ENCODE data around the gene PROSER3.

Gene PROSER3

DNA sequence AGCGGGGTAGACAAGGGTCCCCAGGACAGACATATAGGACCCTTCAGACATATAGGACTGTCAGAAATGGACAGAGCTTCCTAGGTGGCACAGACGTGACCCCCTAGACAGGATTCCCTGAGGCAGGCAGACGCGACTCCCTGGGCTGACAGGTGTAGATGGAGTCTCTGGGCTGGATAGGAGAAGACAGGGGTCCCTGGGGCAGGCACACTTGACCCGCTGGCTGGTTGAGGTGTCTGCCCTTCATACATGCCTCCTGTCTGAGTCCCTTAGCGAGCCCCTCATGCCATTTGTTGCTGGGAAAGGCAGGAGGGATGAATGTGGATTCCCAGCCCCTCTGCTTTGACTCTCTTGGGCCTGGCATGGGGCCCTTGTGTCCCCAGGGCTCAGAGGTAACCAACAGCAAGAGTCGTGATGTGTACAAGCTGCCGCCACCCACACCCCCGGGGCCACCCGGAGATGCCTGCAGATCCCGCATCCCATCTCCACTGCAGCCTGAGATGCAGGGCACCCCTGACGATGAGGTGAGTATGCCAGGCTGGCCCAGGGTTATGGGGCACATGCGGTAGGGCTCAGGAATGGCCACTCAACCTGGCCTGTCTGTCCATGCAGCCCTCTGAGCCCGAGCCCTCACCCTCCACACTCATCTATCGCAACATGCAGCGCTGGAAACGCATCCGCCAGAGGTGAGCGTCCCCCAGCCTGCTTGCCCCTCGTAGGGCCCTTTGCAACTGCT, 4.2 kb upstream of the PROSER3 start:
- no peak overlapping the region for H3K4me3 ChIP-seq (ENCODE audit: low read depth, low read length)
- TF ChIP-seq, protein P1, sequence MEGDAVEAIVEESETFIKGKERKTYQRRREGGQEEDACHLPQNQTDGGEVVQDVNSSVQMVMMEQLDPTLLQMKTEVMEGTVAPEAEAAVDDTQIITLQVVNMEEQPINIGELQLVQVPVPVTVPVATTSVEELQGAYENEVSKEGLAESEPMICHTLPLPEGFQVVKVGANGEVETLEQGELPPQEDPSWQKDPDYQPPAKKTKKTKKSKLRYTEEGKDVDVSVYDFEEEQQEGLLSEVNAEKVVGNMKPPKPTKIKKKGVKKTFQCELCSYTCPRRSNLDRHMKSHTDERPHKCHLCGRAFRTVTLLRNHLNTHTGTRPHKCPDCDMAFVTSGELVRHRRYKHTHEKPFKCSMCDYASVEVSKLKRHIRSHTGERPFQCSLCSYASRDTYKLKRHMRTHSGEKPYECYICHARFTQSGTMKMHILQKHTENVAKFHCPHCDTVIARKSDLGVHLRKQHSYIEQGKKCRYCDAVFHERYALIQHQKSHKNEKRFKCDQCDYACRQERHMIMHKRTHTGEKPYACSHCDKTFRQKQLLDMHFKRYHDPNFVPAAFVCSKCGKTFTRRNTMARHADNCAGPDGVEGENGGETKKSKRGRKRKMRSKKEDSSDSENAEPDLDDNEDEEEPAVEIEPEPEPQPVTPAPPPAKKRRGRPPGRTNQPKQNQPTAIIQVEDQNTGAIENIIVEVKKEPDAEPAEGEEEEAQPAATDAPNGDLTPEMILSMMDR (IDR thresholded peaks at IDR 0.05; ENCODE audit: low read depth, low read length), result no peak

DNA sequence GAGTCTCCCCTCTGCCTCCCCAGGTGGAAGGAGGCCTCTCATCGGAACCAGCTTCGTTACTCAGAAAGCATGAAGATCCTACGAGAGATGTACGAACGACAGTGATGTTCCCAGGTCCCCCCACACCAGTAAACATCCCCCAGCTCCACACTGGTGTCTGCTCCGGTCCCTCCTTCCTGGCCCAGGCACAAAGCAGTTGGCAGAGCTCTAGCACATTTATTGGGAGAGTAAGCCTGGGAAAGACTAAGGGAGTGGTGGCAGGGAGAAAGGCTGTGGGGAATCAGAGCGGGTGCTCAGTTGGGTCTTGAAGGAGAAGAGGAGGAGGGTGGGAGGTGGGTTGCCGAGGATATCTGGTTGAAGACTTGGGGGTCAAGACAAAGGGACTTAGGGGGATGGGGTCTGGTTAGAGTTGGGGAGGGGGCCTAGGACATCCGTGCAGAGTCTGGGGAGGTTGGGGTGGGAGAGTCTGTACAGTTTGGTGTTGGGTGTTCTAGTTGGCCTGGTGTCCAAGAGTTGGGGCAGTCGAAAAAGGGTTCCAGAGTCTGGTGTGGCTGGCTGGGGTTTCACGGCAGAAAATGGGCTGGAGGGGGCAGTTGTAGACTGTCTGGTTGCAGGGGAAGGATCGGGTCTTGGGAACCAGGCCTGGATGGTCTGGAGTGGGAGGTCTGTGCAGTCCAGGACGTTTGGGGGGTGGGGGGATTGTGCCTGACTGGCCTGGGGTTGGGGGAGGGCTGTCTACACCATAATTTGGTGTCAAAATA, 3.4 kb upstream of the PROSER3 start:
- TF ChIP-seq, protein P1 (IDR thresholded peaks at IDR 0.05; ENCODE audit: low read depth, low read length), result no peak
- no peak overlapping the region for H3K4me3 ChIP-seq (ENCODE audit: low read depth, low read length)

DNA sequence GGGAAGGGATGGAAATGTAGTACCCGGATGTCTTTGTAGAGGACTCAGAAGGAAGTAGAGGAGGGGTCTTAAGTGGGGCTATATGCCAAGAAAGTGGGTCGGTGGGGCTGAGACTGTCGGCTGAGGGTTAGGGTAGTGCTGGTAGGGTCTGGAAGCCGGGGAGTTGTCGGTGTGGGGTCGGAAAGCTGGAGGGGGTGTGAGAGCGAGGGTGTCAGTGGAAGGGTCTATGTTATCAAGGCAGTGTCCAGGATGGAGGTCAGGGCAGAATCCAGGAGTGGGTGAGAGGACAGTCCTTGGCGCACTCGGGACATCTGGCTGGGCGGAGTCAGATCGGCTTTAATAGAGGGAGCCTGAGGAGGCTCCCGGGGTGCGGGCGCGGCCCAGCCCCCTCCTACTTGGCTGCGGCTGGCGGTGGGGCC, 2.8 kb upstream of the PROSER3 start:
- H3K4me3 ChIP-seq (ENCODE audit: low read depth, low read length), result peak overlapping the region; percentile 34
- TF ChIP-seq, protein P1 (IDR thresholded peaks at IDR 0.05; ENCODE audit: low read depth, low read length), result no peak

DNA sequence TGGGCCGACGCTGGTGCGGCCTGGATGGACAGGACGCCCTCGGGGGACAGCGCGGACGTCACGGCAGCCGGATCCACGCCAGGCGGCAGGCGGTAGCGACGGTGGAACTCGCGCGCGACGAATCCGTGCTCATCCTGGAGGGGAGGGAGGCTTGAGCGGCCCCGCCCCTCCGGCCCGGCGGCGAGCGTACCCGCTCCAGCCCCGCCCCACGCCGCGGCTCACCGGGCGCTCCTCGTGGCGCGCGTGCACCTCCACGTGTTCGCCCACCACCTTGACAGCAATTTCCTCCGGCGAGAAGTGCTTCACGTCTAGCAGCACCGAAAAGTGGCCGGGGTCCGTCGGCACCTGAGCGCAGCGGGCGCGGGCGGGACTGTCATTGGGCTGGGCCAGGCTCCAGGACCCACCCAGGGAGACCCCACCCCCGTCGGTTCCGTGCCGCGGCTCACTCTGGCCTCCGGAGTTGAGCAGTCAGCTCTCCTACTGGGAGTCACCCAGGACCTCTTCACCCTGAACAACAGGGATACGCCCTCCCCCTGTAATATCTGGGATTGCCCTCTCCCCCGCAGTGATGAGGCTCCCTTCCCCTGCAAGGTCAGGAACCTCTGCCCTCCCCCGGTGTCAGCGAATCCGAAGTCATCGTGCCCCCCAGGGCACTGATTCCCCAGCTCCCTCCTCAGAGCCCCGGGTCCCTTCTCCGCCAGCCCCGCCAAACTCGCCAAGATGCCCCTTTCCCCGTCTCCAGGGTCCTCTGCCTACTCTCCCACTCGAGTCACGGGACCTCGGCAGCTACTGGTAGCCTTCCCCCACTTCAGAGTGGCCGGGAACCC, 2.2 kb upstream of the PROSER3 start:
- H3K4me3 ChIP-seq (ENCODE audit: low read depth, low read length), result peak overlapping the region; percentile 96
- TF ChIP-seq, protein P1 (IDR thresholded peaks at IDR 0.05; ENCODE audit: low read depth, low read length), result no peak

DNA sequence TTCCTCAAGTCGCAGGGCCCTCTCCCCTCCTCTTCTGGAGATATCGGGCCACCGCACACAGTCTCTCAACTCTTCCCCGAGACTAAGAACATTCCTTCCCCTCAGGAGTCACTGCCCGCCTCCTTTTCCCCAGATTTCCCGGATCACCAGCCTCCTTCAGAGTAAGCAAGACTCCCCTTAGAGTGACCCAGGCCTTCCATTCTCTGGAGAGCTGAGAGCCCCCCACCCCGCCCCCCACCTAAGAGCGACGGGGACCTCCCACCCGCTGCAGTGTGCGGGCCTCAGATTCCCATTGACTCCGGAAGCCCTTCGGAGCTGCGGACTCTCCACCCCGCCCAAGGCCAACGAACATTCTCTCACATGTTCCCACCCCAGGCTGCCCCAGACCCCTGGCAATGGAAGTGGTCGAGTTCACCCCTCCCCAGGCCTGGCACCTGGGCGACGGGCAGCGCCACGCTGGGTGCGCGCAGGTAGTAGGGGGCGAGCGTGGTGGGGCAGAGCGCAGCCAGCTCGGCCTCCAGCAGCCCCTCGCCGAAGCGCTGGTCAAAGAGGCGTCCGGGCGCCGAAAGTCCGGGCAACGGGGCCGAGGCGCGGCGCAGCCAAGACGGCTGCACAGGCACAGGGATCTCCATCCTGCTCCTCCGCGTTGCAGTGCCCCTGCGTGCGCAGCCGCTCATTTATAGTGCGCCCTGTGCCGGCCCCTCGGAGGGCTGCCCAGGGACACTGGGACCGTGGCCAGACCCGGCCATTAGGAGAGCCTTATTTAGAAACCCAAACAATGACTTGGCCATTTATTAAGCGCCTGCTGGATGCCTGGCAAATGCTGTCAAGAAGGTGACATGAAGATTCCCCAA, 1.4 kb upstream of the PROSER3 start, which contains the start of gene HSPB6:
TSS of gene HSPB6 (minus strand) at position 653 of the 854 bp plus-strand sequence. CDS start at position 632, 21 bp downstream.
- TF ChIP-seq, protein P1 (IDR thresholded peaks at IDR 0.05; ENCODE audit: low read depth, low read length), result no peak
- H3K4me3 ChIP-seq (ENCODE audit: low read depth, low read length), result peak within 1 kb of the TSS; percentile 96

DNA sequence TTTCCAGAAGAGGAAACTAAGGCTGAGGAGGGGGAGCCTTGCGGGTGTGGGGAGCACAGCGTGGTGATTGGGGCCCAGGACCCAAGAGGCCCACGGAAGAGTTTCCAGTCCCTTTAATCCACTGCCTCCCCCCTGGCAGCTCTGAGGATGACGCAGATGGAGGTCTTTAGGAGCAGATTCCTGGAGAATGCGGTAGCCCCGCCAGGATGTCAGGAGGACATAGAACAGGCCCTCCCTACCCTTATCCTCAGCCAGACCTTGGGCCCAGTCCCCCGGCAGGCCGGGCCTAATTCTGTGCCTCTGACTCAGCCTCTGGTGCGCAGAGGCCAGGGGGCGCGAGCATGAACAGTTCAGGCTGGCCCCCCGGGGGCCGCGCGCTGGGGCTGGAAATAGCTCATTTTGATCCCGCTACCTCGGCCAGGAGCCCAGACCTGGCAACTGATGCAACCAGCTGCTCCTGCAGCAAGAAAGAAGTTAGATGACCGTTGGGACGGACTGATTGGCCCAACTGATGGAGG, 686 bp upstream of the PROSER3 start:
- TF ChIP-seq, protein P1 (IDR thresholded peaks at IDR 0.05; ENCODE audit: low read depth, low read length), result no peak
- peak overlapping the region; percentile 96 for H3K4me3 ChIP-seq (ENCODE audit: low read depth, low read length)

Measured in WI38 (cell line).